K562 (cell line): ENCODE results near the gene PABPC5. TPM values are rescaled to one million over a fixed set of nuclear protein-coding genes. Genes with fewer than 3 reads are reported as not detected.

Experiments
- polyA plus RNA-seq, 8 experiments: library from polyadenylated mRNA; depleted of rRNA in 4 of 8; stranded (reverse) in 5 of 8; unstranded in 3 of 8; fragments of >200 nt; fragmentation: Nextera tagmentation in 2 of 8; fragmentation: Illumina TruSeq in 1 of 8; extraction: Ambion mirVana in 2 of 8; extraction: Trizol in 1 of 8; gene quantifications; 2 replicates each; pipeline versions ENCODE4 v1.2.1 to v1.2.3, GENCODE V29; 2011 to 2014; ENCODE audit warnings: inconsistent platforms in 1 of 8, missing spikeins in 1 of 8
- small RNA-seq: library from RNA; depleted of rRNA; stranded (forward); fragments of <200 nt; gene quantifications from one replicate; pipeline ENCODE3, GENCODE V24; 2014
- total RNA-seq, 7 experiments: library from RNA; depleted of rRNA in 6 of 7; stranded (reverse); fragments of >200 nt in 6 of 7; fragmentation: Illumina TruSeq in 2 of 7; extraction: Trizol in 2 of 7; gene quantifications; 2 replicates each; pipeline versions ENCODE4 v1.2.1 to v1.2.3, GENCODE V29; 2011 to 2021; ENCODE audit warnings: low replicate concordance in 1 of 7

Gene PABPC5
- total and polyA plus RNA-seq, 9 of the 15 experiments (the other 6 are each of a cell fraction or from before 2014, with no cell fraction given), result not detected

Small RNA genes within 50 kb of the gene (small RNA-seq; reads per million reads assigned to genes)
- gene AL662874.1, result not detected
